Endothelial cell of umbilical vein (primary cell): Measurements from ENCODE around the gene RNASEH2B. TPM values are rescaled to one million over a fixed set of nuclear protein-coding genes. Genes with fewer than 3 reads are reported as not detected.

Experiments
- BruUV-seq: library from RNA; stranded (reverse); fragments of 400-500 nt; replicated peaks from 2 replicates; lab custom pipeline; 2021; lab: Mats Ljungman, UMichigan
- CTCF ChIA-PET: fragments of 300-600, 350-600 bp; sonication (Branson Sonifier 250); formaldehyde crosslinking; loops from one replicate; lab custom pipeline; 2021; ENCODE audit warnings: antibody characterized with exemption, inconsistent platforms; lab: Charles Lee
- POLR2A ChIA-PET: fragments of 300-600, 350-600 bp; sonication (Branson Sonifier 250); formaldehyde crosslinking; loops from one replicate; lab custom pipeline; 2021; ENCODE audit warnings: antibody characterized with exemption, inconsistent platforms; lab: Charles Lee
- DNase-seq: peaks from one replicate; pipeline ENCODE4 v3.0.0-alpha.2; 2011; ENCODE audit warnings: low read depth, low spot score
- FAIRE-seq: peaks from 2 replicates; lab custom pipeline; 2011; peaks lifted over from hg19 to GRCh38; lab: Jason Lieb, UNC
- H2AFZ ChIP-seq: 2 replicates; pipeline ENCODE4 v1.6.0; 2012; ENCODE audit warnings: low read depth, low read length, control low read depth, inconsistent platforms
- H3K27ac ChIP-seq: 2 replicates; pipeline ENCODE4 v1.5.1; 2011; ENCODE audit warnings: low read depth, mild to moderate bottlenecking, control low read depth, low read length, moderate library complexity; ENCODE audit not compliant: insufficient read depth
- H3K27me3 ChIP-seq, 2 experiments: 2 replicates each; pipeline versions ENCODE4 v1.6.0 to v1.6.1; 2011; ENCODE audit warnings: low read length in 2 of 2, mixed read lengths in 1 of 2; ENCODE audit not compliant: control insufficient read depth in 2 of 2, insufficient read depth in 2 of 2
- H3K36me3 ChIP-seq, 2 experiments: 2 replicates in 1 of 2; 3 replicates in 1 of 2; pipeline ENCODE4 v1.5.1; 2011; ENCODE audit warnings: low read length in 2 of 2, mild to moderate bottlenecking in 1 of 2, moderate library complexity in 1 of 2; ENCODE audit not compliant: control insufficient read depth in 2 of 2, insufficient read depth in 2 of 2; ENCODE audit errors: extremely low read depth in 1 of 2
- H3K4me1 ChIP-seq: 3 replicates; pipeline ENCODE4 v1.5.1; 2011; ENCODE audit warnings: mild to moderate bottlenecking, low read length; ENCODE audit not compliant: control insufficient read depth, insufficient read depth; ENCODE audit errors: extremely low read depth
- H3K4me2 ChIP-seq: 2 replicates; pipeline ENCODE4 v1.6.1; 2011; ENCODE audit warnings: low read length, control low read depth, mixed read lengths; ENCODE audit not compliant: insufficient read depth
- H3K4me3 ChIP-seq, 3 experiments: fragments of 200-600 bp in 1 of 3; sonication (generic), shearing (Covaris generic) in 1 of 3; replicated peaks in 1 of 3; 2 replicates each; pipeline ENCODE4 v1.5.1; 2011 to 2016; ENCODE audit warnings: control low read depth in 3 of 3, low read length in 3 of 3, mild to moderate bottlenecking in 2 of 3, inconsistent platforms in 1 of 3, low read depth in 1 of 3, moderate library complexity in 1 of 3; ENCODE audit not compliant: insufficient read depth in 1 of 3
- H3K79me2 ChIP-seq: 2 replicates; pipeline ENCODE4 v1.6.0; 2012; ENCODE audit warnings: low read length, inconsistent platforms; ENCODE audit not compliant: control insufficient read depth, insufficient read depth
- H3K9ac ChIP-seq: replicated peaks from 2 replicates; pipeline ENCODE3; 2011; ENCODE audit warnings: low read length, control low read depth; ENCODE audit not compliant: insufficient read depth; ENCODE audit errors: extremely low read depth
- H3K9me1 ChIP-seq: replicated peaks from 3 replicates; pipeline ENCODE4 v1.6.0; 2011; ENCODE audit warnings: mild to moderate bottlenecking, low read length; ENCODE audit not compliant: control insufficient read depth, insufficient read depth; ENCODE audit errors: extremely low read depth
- H3K9me3 ChIP-seq: replicated peaks from 2 replicates; pipeline ENCODE4 v1.5.1; 2012; ENCODE audit warnings: low read length, inconsistent platforms; ENCODE audit not compliant: control insufficient read depth, insufficient read depth
- H4K20me1 ChIP-seq: replicated peaks from 2 replicates; pipeline ENCODE3; 2011; ENCODE audit warnings: mild to moderate bottlenecking, low read length; ENCODE audit not compliant: control insufficient read depth, insufficient read depth; ENCODE audit errors: extremely low read depth
- FOS ChIP-seq: IDR thresholded peaks from 2 replicates; pipeline ENCODE4 v1.6.1; 2011; ENCODE audit warnings: mild to moderate bottlenecking, low read length, moderate library complexity, borderline replicate concordance; ENCODE audit not compliant: insufficient read depth
- GATA2 ChIP-seq: IDR thresholded peaks from 2 replicates; pipeline ENCODE4 v1.7.0; 2011; ENCODE audit warnings: low read depth, mild to moderate bottlenecking, moderate library complexity, mixed read lengths, low read length; ENCODE audit not compliant: insufficient read length, insufficient read depth
- JUN ChIP-seq: IDR thresholded peaks from 2 replicates; pipeline ENCODE4 v1.6.1; 2011; ENCODE audit warnings: borderline replicate concordance, low read depth; ENCODE audit not compliant: insufficient read length, insufficient read depth
- POLR2A ChIP-seq: IDR thresholded peaks from 2 replicates; pipeline ENCODE4 v1.6.1; 2012; ENCODE audit warnings: low read depth, mild to moderate bottlenecking, control low read depth, low read length
- POLR2AphosphoS5 ChIP-seq: IDR thresholded peaks from 2 replicates; pipeline ENCODE4 v1.6.1; 2012; ENCODE audit warnings: low read depth, mild to moderate bottlenecking, control low read depth, low read length, moderate library complexity; ENCODE audit not compliant: insufficient read depth
- dilution Hi-C: fragments of 300-500 bp; cut with MboI; formaldehyde crosslinking; loops from one replicate; pipeline ENCODE4 v1.15.0; 2019; ENCODE audit warnings: low sequenced_read_pairs; ENCODE audit not compliant: extremely low pct_ligation_motif_present
- intact Hi-C: fragments of 100-400 bp; cut with micrococcal nuclease; formaldehyde crosslinking; loops from one replicate; pipeline ENCODE4 v1.10.0; 2022
- polyA plus RNA-seq, 4 experiments: library from polyadenylated mRNA; depleted of rRNA in 3 of 4; stranded (reverse) in 3 of 4; unstranded in 1 of 4; fragments of >200 nt; gene quantifications; 2 replicates each; pipeline versions ENCODE4 v1.2.1 to v1.2.3, GENCODE V29; 2011 to 2012; ENCODE audit warnings: missing spikeins in 1 of 4
- total RNA-seq: library from RNA; stranded (reverse); gene quantifications from 2 replicates; pipeline ENCODE4 v1.2.3, GENCODE V29; 2021
- TF ChIP-seq, protein P1 (sequence below), 2 donors: IDR thresholded peaks; 1 replicate in 1 of 2; 2 replicates in 1 of 2; pipeline ENCODE4 v1.5.1; 2011; ENCODE audit warnings: low read length in 2 of 2, mild to moderate bottlenecking in 2 of 2, moderate library complexity in 2 of 2, control low read depth in 1 of 2, inconsistent platforms in 1 of 2, low read depth in 1 of 2; ENCODE audit not compliant: insufficient read depth in 1 of 2; ENCODE audit errors: extremely low read depth in 1 of 2
- TF ChIP-seq, protein P2 (sequence below): IDR thresholded peaks from 2 replicates; pipeline ENCODE4 v1.6.1; 2011; ENCODE audit not compliant: insufficient read depth, insufficient read length

RNASEH2B gene
- total and polyA plus RNA-seq, 2 donors (not counting 3 experiments of a cell fraction or from before 2014, with no cell fraction given) = 8.9 to 25.1 TPM

DNA sequence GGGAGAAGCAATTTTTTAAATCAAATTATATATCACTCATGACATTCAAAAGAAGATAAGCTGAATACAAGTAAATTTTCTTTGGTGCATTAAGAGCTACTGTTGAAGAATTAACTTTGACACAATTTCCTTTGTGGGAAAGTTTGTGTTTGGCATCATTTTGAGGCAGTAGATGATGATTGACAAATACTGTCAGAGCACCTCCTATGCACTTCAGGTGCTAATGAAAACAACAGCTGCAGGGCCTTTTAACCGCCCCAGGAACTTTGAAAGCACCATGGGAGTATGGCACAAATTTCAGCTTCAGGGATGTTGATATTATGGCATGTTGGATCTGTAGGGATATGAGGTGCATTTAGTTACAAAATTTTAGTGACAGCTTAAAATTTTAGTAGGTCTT, 45.1 kb upstream of the RNASEH2B start:
- Histone ChIP-seq H3K4me1 (no peaks in the 10 kb centered on the region), H3K4me2 (no peak overlapping the region), H3K27ac (no peak overlapping the region), H3K4me3 (no peak overlapping the region), H4K20me1 (no peaks in the 10 kb centered on the region), H3K27me3 (peaks cover 3 to 8% of the 10 kb centered on the region in 2 experiments), H3K9me1 (no peaks in the 10 kb centered on the region), H3K9ac (no peak overlapping the region), H3K9me3 (no peaks in the 10 kb centered on the region), H3K36me3 (no peaks in the 10 kb centered on the region), H2AFZ (no peak overlapping the region), H3K79me2 (no peaks in the 10 kb centered on the region)
- intact Hi-C loops (no loop called here), dilution Hi-C loops (no loop called here)
- ChIA-PET CTCF (interaction anchor here (0.5 to 1.1 kb wide), 3 partner anchors 9 to 327 kb away, joined by 3 read pairs; no protein-coding TSS in a partner anchor), POLR2A (no interaction called here)
- DNase-seq (no peak), FAIRE-seq (no peak)
- TF ChIP-seq, protein P1, sequence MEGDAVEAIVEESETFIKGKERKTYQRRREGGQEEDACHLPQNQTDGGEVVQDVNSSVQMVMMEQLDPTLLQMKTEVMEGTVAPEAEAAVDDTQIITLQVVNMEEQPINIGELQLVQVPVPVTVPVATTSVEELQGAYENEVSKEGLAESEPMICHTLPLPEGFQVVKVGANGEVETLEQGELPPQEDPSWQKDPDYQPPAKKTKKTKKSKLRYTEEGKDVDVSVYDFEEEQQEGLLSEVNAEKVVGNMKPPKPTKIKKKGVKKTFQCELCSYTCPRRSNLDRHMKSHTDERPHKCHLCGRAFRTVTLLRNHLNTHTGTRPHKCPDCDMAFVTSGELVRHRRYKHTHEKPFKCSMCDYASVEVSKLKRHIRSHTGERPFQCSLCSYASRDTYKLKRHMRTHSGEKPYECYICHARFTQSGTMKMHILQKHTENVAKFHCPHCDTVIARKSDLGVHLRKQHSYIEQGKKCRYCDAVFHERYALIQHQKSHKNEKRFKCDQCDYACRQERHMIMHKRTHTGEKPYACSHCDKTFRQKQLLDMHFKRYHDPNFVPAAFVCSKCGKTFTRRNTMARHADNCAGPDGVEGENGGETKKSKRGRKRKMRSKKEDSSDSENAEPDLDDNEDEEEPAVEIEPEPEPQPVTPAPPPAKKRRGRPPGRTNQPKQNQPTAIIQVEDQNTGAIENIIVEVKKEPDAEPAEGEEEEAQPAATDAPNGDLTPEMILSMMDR (IDR thresholded peaks at IDR 0.05; ENCODE audit: extremely low read depth in 1 of 2, insufficient read depth in 1 of 2, low read depth in 1 of 2, low read length in 2 of 2) = no peak
- no peak for TF ChIP-seq FOS
- no TSS peak for BruUV-seq

DNA sequence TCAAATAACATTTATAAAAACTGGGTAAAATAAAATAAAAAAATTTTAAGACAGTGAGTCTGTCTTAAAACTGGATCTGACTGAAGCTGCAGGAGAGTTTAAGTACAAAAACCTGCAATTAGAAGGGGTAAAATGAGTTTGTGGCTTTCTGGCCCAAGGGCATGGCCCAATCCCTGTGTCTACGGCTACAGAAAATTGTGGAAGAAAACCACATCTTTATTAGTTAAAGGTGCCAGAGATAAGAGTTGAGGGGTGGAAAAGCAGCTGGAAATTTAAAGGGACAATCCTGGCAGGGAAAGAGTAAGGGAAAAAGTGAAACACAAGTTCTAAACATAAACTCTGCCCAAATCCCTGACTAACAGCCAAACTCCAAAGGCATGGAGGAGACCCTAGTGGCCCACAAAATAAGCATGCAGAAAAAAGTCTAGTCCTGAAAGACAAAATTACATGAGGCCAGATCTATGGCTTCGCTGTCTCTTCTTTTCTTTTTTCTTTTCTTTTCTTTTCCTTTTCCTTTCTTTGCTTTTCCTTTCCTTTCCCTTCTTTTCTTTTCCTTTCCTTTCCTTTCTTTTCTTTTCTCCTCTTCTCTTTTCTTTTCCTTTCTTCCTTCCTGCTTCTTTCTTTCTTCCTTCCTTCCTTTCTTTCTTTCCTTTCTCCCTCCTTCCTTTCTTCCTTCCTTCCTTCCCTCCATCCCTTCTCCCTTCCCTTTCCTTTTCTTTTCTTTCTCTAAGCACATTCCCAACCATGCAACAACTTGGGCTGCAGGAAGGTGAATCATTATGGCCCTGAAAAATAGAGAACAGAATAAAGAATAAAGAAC, 42.6 kb upstream of the RNASEH2B start:
- H3K27ac ChIP-seq = no peak overlapping the region
- TF ChIP-seq, protein P2, sequence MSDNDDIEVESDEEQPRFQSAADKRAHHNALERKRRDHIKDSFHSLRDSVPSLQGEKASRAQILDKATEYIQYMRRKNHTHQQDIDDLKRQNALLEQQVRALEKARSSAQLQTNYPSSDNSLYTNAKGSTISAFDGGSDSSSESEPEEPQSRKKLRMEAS = no peak
- no peak for TF ChIP-seq POLR2A
- TF ChIP-seq, protein P1 (IDR thresholded peaks at IDR 0.05; ENCODE audit: extremely low read depth in 1 of 2, insufficient read depth in 1 of 2, low read depth in 1 of 2, low read length in 2 of 2) = no peak
- no peak for TF ChIP-seq JUN
- TF ChIP-seq GATA2 = no peak
- no peak for TF ChIP-seq POLR2AphosphoS5
- dilution Hi-C loops = no loop called here
- DNase-seq (no peak), FAIRE-seq (no peak)
- no peak overlapping the region for H3K4me2 ChIP-seq
- no peaks in the 10 kb centered on the region for H3K79me2 ChIP-seq
- H3K4me1 ChIP-seq = no peaks in the 10 kb centered on the region
- H3K4me3 ChIP-seq = no peak overlapping the region
- H3K9me1 ChIP-seq = no peaks in the 10 kb centered on the region
- ChIA-PET POLR2A (no interaction called here), CTCF (no interaction called here)
- H3K9me3 ChIP-seq = no peaks in the 10 kb centered on the region
- no peaks in the 10 kb centered on the region for H4K20me1 ChIP-seq
- peaks cover 3 to 8% of the 10 kb centered on the region in 2 experiments for H3K27me3 ChIP-seq
- intact Hi-C loops = no loop called here
- no peak overlapping the region for H3K9ac ChIP-seq
- no TSS peak for BruUV-seq
- no peak overlapping the region for H2AFZ ChIP-seq
- H3K36me3 ChIP-seq = no peaks in the 10 kb centered on the region
